ENCODE measurements around the gene MMP2.

Gene MMP2

GRCh38 chr16:55478827-55479429 lies at the start of gene MMP2:
TSS of gene MMP2 (plus strand) at chr16:55479198. CDS start at chr16:55479480, 282 bp downstream.
- DNase-seq, result no peak

- no peak for DNase-seq
Measured at GRCh38 chr16:55433030-55433429, 46.0 kb upstream of the MMP2 start.

- DNase-seq, result no peak
Measured at GRCh38 chr16:55433535-55433934, 45.5 kb upstream of the MMP2 start.

- no peak for DNase-seq
Measured at GRCh38 chr16:55434000-55434399, 45.0 kb upstream of the MMP2 start.

GRCh38 chr16:55435387-55435786 lies 43.6 kb upstream of the MMP2 start:
- no peak for DNase-seq

- no peak for DNase-seq
Measured at GRCh38 chr16:55436587-55436986, 42.4 kb upstream of the MMP2 start.

GRCh38 chr16:55437625-55438024 lies 41.4 kb upstream of the MMP2 start:
- DNase-seq, result peak; percentile 17 to 23

- DNase-seq, result no peak
Measured at GRCh38 chr16:55438281-55438680, 40.7 kb upstream of the MMP2 start.

- DNase-seq, result no peak
Measured at GRCh38 chr16:55439101-55439690, 39.8 kb upstream of the MMP2 start.

- no peak for DNase-seq
Measured at GRCh38 chr16:55443434-55444346, 35.3 kb upstream of the MMP2 start.

- peak; percentile 20 to 73 for DNase-seq
Measured at GRCh38 chr16:55444754-55445485, 34.1 kb upstream of the MMP2 start.

- DNase-seq, result no peak
Measured at GRCh38 chr16:55447231-55447630, 31.8 kb upstream of the MMP2 start.

GRCh38 chr16:55452996-55453395 lies 26.0 kb upstream of the MMP2 start:
- DNase-seq, result no peak

GRCh38 chr16:55453909-55454308 lies 25.1 kb upstream of the MMP2 start:
- DNase-seq, result no peak

- no peak for DNase-seq
Measured at GRCh38 chr16:55454861-55455260, 24.1 kb upstream of the MMP2 start.

GRCh38 chr16:55462241-55462640 lies 16.8 kb upstream of the MMP2 start:
- no peak for DNase-seq

GRCh38 chr16:55464375-55464774 lies 14.6 kb upstream of the MMP2 start:
- no peak for DNase-seq

GRCh38 chr16:55465077-55465896 lies 13.7 kb upstream of the MMP2 start:
- DNase-seq, result peak; percentile 80 to 81

- DNase-seq, result no peak
Measured at GRCh38 chr16:55466209-55466608, 12.8 kb upstream of the MMP2 start.

GRCh38 chr16:55467898-55468297 lies 11.1 kb upstream of the MMP2 start:
- DNase-seq, result no peak

GRCh38 chr16:55468352-55468990 lies 10.5 kb upstream of the MMP2 start:
- DNase-seq, result no peak

Measured in CD4-positive, alpha-beta T cell treated with Interleukin-4 for 1 hour (primary cell).